Ovary (tissue), 3 donors: ENCODE measurements around the gene NPHP4.

ENCODE experiments used
- EP300 ChIP-seq: sonication (generic); formaldehyde crosslinking; IDR thresholded peaks from one replicate; pipeline ENCODE4 v1.6.1; 2017; ENCODE audit warnings: antibody characterized with exemption
- POLR2A ChIP-seq: fragments of 450-650 bp; IDR thresholded peaks from one replicate; pipeline ENCODE4 v1.6.1; 2017; ENCODE audit warnings: antibody characterized with exemption, mild to moderate bottlenecking, moderate library complexity
- TF ChIP-seq, protein P1 (sequence below), 3 donors: fragments of 450-650 bp in 2 of 3; fragments of 200-600 bp in 1 of 3; IDR thresholded peaks; one replicate each; pipeline versions ENCODE4 v1.5.1 to v1.8.0; 2016 to 2022; ENCODE audit warnings: antibody characterized with exemption in 3 of 3, mild to moderate bottlenecking in 1 of 3
- donor health status: DM: no; HTN: no; CAD: no.

DNA sequence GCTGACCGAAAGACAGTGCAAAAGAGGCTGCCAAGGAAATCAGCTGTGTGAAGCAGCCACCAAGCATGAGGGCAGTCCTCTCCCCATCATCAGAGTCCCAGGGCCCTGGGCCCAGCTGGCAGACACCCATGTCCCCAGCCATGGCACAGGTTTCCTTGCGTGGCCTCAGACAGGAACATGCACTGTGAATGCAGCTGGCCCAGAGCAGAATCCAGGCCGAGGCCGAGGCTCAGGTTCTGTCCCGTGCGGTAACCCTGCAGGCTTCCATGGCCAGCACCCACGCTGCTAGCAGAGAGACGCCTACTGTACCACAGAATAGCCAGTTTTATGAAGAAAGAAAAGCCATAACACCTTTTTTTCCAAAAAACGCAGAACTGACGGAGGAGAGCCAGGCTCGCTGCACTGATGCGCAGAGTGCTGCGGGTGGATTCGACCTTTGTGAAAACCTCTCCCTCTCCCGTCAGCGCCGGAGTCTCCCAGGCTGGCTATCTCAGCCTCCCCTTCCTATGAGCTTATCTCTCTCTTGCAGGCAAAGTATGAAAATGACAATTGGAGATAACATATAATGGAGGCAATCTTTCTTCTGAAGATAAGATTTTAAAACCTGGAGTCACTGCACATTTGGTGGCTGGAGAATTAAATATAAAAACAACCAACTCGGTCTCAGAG is 106.6 kb downstream of the NPHP4 start:
- TF ChIP-seq, protein P1, sequence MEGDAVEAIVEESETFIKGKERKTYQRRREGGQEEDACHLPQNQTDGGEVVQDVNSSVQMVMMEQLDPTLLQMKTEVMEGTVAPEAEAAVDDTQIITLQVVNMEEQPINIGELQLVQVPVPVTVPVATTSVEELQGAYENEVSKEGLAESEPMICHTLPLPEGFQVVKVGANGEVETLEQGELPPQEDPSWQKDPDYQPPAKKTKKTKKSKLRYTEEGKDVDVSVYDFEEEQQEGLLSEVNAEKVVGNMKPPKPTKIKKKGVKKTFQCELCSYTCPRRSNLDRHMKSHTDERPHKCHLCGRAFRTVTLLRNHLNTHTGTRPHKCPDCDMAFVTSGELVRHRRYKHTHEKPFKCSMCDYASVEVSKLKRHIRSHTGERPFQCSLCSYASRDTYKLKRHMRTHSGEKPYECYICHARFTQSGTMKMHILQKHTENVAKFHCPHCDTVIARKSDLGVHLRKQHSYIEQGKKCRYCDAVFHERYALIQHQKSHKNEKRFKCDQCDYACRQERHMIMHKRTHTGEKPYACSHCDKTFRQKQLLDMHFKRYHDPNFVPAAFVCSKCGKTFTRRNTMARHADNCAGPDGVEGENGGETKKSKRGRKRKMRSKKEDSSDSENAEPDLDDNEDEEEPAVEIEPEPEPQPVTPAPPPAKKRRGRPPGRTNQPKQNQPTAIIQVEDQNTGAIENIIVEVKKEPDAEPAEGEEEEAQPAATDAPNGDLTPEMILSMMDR (IDR thresholded peaks at IDR 0.05) = no peak
- TF ChIP-seq POLR2A = no peak
- no peak for TF ChIP-seq EP300
